T-cell (primary cell): ENCODE data around the gene ANKS4B. TPM values are rescaled to one million over a fixed set of nuclear protein-coding genes. Genes with fewer than 3 reads are reported as not detected.
A peak's percentile ranks its signal among the peaks of the same experiment; 100 is the strongest.
"Not testable (repeated sequence)": the region's sequence is repeated elsewhere in the genome, so short reads cannot be mapped to it uniquely, and the experiment has no call there.

Experiments
- ATAC-seq, 4 experiments: fragments of 200-7000 bp in 3 of 4; fragments of 150-1000 bp in 1 of 4; cut with Tn5 transposase; replicated peaks in 1 of 4; 1 replicate in 3 of 4; 2 replicates in 1 of 4; pipeline ENCODE4 v1.10.0; 2021; ENCODE audit warnings: moderate library complexity in 3 of 4, mild to moderate bottlenecking in 2 of 4, moderate number of reproducible peaks in 1 of 4
- CTCF ChIA-PET, 2 donors: fragments of 300-600 bp; sonication (Branson Sonifier 250); formaldehyde crosslinking; loops; one replicate each; lab custom pipeline; 2022; ENCODE audit warnings: antibody characterized with exemption in 2 of 2; lab: Charles Lee
- POLR2A ChIA-PET, 2 donors: fragments of 300-600 bp; sonication (Branson Sonifier 250); formaldehyde crosslinking; loops; one replicate each; lab custom pipeline; 2022; ENCODE audit warnings: antibody characterized with exemption in 2 of 2; lab: Charles Lee
- DNase-seq, 35 experiments: peaks; one replicate each; pipeline versions ENCODE4 v3.0.0 to v3.0.0-alpha.2; 2013 to 2023
- H3K27ac ChIP-seq: one replicate; pipeline ENCODE4 v1.5.1; 2013; ENCODE audit warnings: low read length
- H3K27me3 ChIP-seq, 2 experiments: replicated peaks in 1 of 2; 1 replicate in 1 of 2; 2 replicates in 1 of 2; pipeline versions ENCODE4 v1.6.1 to v1.7.0; 2013; ENCODE audit warnings: low read length in 1 of 2, mixed read lengths in 1 of 2; ENCODE audit not compliant: control insufficient read depth in 2 of 2, insufficient read depth in 2 of 2; ENCODE audit errors: extremely low read depth in 1 of 2
- H3K36me3 ChIP-seq, 2 donors: 1 replicate in 1 of 2; 2 replicates in 1 of 2; pipeline versions ENCODE4 v1.6.1 to v1.7.0; 2013; ENCODE audit warnings: low read length in 1 of 2; ENCODE audit not compliant: control insufficient read depth in 2 of 2, insufficient read depth in 1 of 2; ENCODE audit errors: extremely low read depth in 1 of 2
- H3K4me1 ChIP-seq, 2 experiments: 1 replicate in 1 of 2; 2 replicates in 1 of 2; pipeline versions ENCODE4 v1.6.1 to v1.7.0; 2013; ENCODE audit warnings: low read length in 2 of 2, mixed read lengths in 1 of 2; ENCODE audit not compliant: insufficient read depth in 2 of 2, control insufficient read depth in 1 of 2; ENCODE audit errors: extremely low read depth in 1 of 2
- H3K4me3 ChIP-seq, 2 donors: 1 replicate in 1 of 2; 2 replicates in 1 of 2; pipeline versions ENCODE4 v1.5.1 to v1.7.0; 2013; ENCODE audit warnings: mild to moderate bottlenecking in 2 of 2, low read length in 1 of 2, moderate library complexity in 1 of 2; ENCODE audit not compliant: control insufficient read depth in 1 of 2; ENCODE audit errors: extremely low read depth in 1 of 2
- H3K9me3 ChIP-seq: 2 replicates; pipeline ENCODE4 v1.7.0; 2013
- H3K27ac Mint-ChIP-seq, 2 donors: one replicate each; pipeline ENCODE4 v1.8.0; 2020 to 2021; ENCODE audit warnings: mild to moderate bottlenecking in 2 of 2, mixed read lengths in 2 of 2
- H3K27me3 Mint-ChIP-seq, 2 donors: one replicate each; pipeline ENCODE4 v1.8.0; 2021 to 2022; ENCODE audit warnings: mixed read lengths in 2 of 2
- H3K36me3 Mint-ChIP-seq: one replicate; pipeline ENCODE4 v1.8.0; 2021; ENCODE audit warnings: mixed read lengths
- H3K4me1 Mint-ChIP-seq, 3 donors: one replicate each; pipeline ENCODE4 v1.8.0; 2020 to 2022; ENCODE audit warnings: mixed read lengths in 3 of 3, mild to moderate bottlenecking in 1 of 3
- H3K4me3 Mint-ChIP-seq, 3 donors: one replicate each; pipeline ENCODE4 v1.8.0; 2020 to 2022; ENCODE audit warnings: mild to moderate bottlenecking in 3 of 3, mixed read lengths in 3 of 3, moderate library complexity in 3 of 3
- H3K9me3 Mint-ChIP-seq, 3 donors: one replicate each; pipeline ENCODE4 v1.8.0; 2020 to 2022; ENCODE audit warnings: mixed read lengths in 3 of 3
- WGBS: methylation state at CpG from one replicate; pipeline ENCODE4 v1.1.5; 2013; ENCODE audit warnings: missing lambda C conversion rate; ENCODE audit not compliant: insufficient coverage; 5-methylcytosine and 5-hydroxymethylcytosine counted together
- total RNA-seq, 35 experiments: library from RNA in 6 of 35; stranded (reverse) in 6 of 35; fragments of 120-200 nt in 1 of 35; gene quantifications; one replicate each; pipeline versions ENCODE4 v1.2.1 to v1.2.4 and lab custom pipeline; 2013 to 2026

Gene ANKS4B
- total RNA-seq, 5 donors from 2014 or later (not counting 1 experiment from before 2014, with no cell fraction given), result 0.06 to 0.09 TPM; not detected in 3

DNA sequence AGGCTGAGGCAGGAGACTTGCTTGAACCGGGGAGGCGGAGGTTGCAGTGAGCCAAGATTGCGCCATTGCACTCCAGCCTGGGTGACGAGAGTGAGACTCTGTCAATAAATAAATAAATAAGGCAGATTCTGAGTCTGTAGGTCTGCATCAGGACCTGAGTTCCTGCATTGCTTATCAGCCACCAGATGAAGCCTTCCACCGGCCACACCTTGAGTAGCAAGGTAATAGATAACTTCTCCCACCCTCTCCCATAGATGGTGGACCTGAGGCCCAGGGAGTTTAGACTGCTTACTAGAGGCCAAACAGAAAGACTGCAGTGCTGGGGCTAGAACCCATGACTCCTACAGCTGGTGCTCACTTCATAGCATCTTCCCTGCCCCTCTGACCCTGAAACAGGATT, 44.2 kb upstream of the ANKS4B start:
- Mint-ChIP-seq H3K27me3 (peaks cover 2 to 5% of the 10 kb centered on the region in 2 donors), H3K9me3 (peaks cover 0 to 5% (median 4%) of the 10 kb centered on the region in 3 donors), H3K27ac (no peak overlapping the region), H3K36me3 (no peaks in the 10 kb centered on the region), H3K4me1 (peaks cover 0 to 4% (median 2%) of the 10 kb centered on the region in 3 donors), H3K4me3 (no peak overlapping the region)
- no peak overlapping the region for H3K27ac ChIP-seq
- WGBS, result 86% methylated on average over 4 of the region's 5 CpGs
- no peaks in the 10 kb centered on the region for H3K9me3 ChIP-seq
- POLR2A ChIA-PET, result no interaction called here
- peaks cover 0 to 8% of the 10 kb centered on the region in 2 experiments for H3K4me1 ChIP-seq
- ATAC-seq, result no peak
- CTCF ChIA-PET, result interaction anchor here in 1 of 2 donors (0.6 to 0.7 kb wide), 3 partner anchors 84 to 1826 kb away, joined by 3 to 4 read pairs (median 3); no protein-coding TSS in a partner anchor
- no peaks in the 10 kb centered on the region for H3K36me3 ChIP-seq
- no peak for DNase-seq
- peaks cover 0 to 12% of the 10 kb centered on the region in 2 experiments for H3K27me3 ChIP-seq
- H3K4me3 ChIP-seq, result no peak overlapping the region

DNA sequence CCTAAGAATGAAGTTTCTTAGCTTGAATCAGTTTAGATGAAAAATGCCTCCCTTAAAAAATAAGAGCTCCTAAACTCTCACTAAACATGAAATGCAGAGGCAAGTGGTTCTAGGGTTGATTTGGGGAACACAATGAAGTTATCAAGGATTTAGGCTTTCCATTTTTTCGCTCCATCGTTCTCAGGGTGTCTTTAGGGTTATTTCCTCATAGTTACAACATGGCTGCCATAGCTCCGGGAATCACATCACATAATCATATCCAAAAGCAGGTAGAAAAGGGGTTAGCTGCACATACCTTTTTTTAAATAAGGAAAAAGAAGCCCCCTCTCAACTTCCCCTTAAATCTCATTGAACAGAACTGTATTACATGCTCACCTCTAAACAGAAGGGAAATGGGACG, 43.5 kb upstream of the ANKS4B start:
- H3K4me1 Mint-ChIP-seq, result peaks cover 0 to 7% (median 2%) of the 10 kb centered on the region in 3 donors
- WGBS, result no CpG with 5 or more reads among the region's 4 CpGs
- Histone ChIP-seq H3K4me3 (no peak overlapping the region), H3K4me1 (peaks cover 0 to 8% of the 10 kb centered on the region in 2 experiments), H3K27ac (no peak overlapping the region), H3K36me3 (no peaks in the 10 kb centered on the region), H3K27me3 (peaks cover 0 to 16% of the 10 kb centered on the region in 2 experiments), H3K9me3 (no peaks in the 10 kb centered on the region)
- H3K36me3 Mint-ChIP-seq, result no peaks in the 10 kb centered on the region
- no peak overlapping the region for H3K27ac Mint-ChIP-seq
- POLR2A ChIA-PET, result no interaction called here
- peaks cover 0 to 5% (median 4%) of the 10 kb centered on the region in 3 donors for H3K9me3 Mint-ChIP-seq
- CTCF ChIA-PET, result interaction anchor here in 1 of 2 donors (0.6 kb wide), 1 partner anchor 85 kb away, joined by 3 read pairs; no protein-coding TSS in a partner anchor
- H3K27me3 Mint-ChIP-seq, result peaks cover 4 to 11% of the 10 kb centered on the region in 2 donors
- DNase-seq (no peak), ATAC-seq (no peak)
- no peak overlapping the region for H3K4me3 Mint-ChIP-seq

DNA sequence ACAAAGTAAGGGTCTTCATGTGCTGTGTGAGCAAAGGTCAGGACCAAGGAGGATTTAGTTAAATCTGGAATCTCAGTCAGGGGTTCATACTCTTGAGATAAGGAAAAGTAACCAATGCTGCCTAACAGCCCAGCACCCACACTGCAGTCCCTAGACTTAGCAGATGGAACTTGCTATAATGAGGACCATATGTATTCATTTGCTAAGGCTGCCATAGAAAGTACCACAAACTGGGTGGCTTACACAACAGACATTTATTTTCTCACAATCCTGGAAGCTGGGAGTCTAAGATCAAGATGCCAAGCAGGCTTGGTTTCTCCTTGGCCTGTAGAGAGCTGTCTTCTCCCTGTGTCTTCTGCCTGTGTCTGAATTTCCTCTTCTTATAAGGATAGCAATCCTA, 42.9 kb upstream of the ANKS4B start:
- ATAC-seq (no peak), DNase-seq (no peak)
- H3K27me3 Mint-ChIP-seq, result peaks cover 9 to 11% of the 10 kb centered on the region in 2 donors
- Histone ChIP-seq H3K9me3 (no peaks in the 10 kb centered on the region), H3K27me3 (peaks cover 0 to 16% of the 10 kb centered on the region in 2 experiments), H3K27ac (no peak overlapping the region), H3K36me3 (no peaks in the 10 kb centered on the region), H3K4me1 (peaks cover 0 to 8% of the 10 kb centered on the region in 2 experiments), H3K4me3 (no peak overlapping the region)
- ChIA-PET POLR2A (no interaction called here), CTCF (no interaction called here)
- no peak overlapping the region for H3K4me3 Mint-ChIP-seq
- H3K27ac Mint-ChIP-seq, result no peak overlapping the region
- no peaks in the 10 kb centered on the region for H3K36me3 Mint-ChIP-seq
- H3K9me3 Mint-ChIP-seq, result peaks cover 0 to 5% (median 4%) of the 10 kb centered on the region in 3 donors
- peaks cover 0 to 7% (median 2%) of the 10 kb centered on the region in 3 donors for H3K4me1 Mint-ChIP-seq

DNA sequence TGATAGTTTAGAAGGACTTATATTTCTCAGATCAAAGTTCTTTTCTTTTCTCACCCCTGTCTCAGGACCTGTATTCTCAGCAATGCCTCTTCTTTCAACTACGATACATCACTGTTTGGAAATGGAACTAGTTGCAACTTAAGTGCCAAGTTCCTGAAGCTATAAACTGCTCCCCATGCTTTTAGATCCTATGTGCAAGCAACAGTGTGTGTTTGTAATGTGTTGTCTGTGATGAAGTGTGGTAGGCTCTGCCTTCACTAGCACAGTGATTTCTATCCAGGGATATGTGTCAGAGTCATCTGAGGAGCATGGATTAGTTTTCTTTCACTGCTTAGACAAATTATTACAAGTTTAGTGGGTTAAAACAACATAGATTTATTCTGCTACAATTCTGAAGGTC, 40.5 kb upstream of the ANKS4B start:
- H3K9me3 Mint-ChIP-seq, result peaks cover 0 to 5% (median 4%) of the 10 kb centered on the region in 3 donors
- Histone ChIP-seq H3K9me3 (no peaks in the 10 kb centered on the region), H3K4me1 (peaks cover 0 to 8% of the 10 kb centered on the region in 2 experiments), H3K27ac (no peak overlapping the region), H3K36me3 (no peaks in the 10 kb centered on the region), H3K27me3 (peaks cover 0 to 19% of the 10 kb centered on the region in 2 experiments), H3K4me3 (no peak overlapping the region)
- peaks cover 11 to 14% of the 10 kb centered on the region in 2 donors for H3K27me3 Mint-ChIP-seq
- H3K4me1 Mint-ChIP-seq, result peaks cover 0 to 7% (median 2%) of the 10 kb centered on the region in 3 donors
- H3K4me3 Mint-ChIP-seq, result no peak overlapping the region
- POLR2A ChIA-PET, result no interaction called here
- DNase-seq (no peak), ATAC-seq (no peak)
- CTCF ChIA-PET, result interaction anchor here in 1 of 2 donors (0.6 kb wide), 1 partner anchor 405 kb away, joined by 3 read pairs; no protein-coding TSS in a partner anchor
- H3K36me3 Mint-ChIP-seq, result no peaks in the 10 kb centered on the region
- WGBS, result no CpG with 5 or more reads among the region's 1 CpG
- no peak overlapping the region for H3K27ac Mint-ChIP-seq

DNA sequence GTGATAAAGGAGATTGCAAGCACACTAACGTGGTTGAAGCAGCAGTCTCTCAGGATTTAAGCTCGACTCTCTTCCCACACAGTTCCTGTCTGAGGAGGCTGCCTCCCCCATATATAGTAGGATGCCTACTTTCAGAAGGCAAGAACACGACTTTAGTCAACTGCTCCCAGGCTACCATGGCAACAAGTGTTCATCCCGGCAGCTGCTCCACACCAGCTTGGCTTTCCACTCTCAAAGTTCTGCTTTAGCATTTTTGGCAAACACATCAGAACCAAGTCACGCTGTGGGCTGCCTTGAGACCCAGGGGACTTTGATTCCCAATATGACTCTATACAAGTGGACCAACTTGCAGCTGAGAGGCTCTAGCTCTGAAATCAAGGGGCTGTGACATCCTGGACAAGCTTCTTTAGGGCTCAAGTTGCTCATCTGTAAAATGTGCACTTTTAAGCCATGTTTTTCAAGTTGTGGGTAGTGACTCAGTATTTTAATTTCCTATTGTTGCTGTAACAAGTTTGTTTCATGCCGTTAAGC, 38.7 kb upstream of the ANKS4B start:
- H3K4me1 Mint-ChIP-seq, result peaks cover 0 to 4% (median 0%) of the 10 kb centered on the region in 3 donors
- Histone ChIP-seq H3K36me3 (no peaks in the 10 kb centered on the region), H3K27ac (no peak overlapping the region), H3K9me3 (no peaks in the 10 kb centered on the region), H3K4me3 (no peak overlapping the region), H3K27me3 (peaks cover 0 to 14% of the 10 kb centered on the region in 2 experiments), H3K4me1 (no peaks in the 10 kb centered on the region)
- 24% methylated on average over 2 of the region's 6 CpGs for WGBS
- H3K27me3 Mint-ChIP-seq, result peaks cover 9 to 23% of the 10 kb centered on the region in 2 donors
- ATAC-seq, result no peak
- H3K27ac Mint-ChIP-seq, result peak overlapping the region in 1 of 2 donors; percentile 25
- CTCF ChIA-PET, result interaction anchor here in 1 of 2 donors (0.6 kb wide), 1 partner anchor 15 kb away, joined by 4 read pairs; no protein-coding TSS in a partner anchor
- POLR2A ChIA-PET, result no interaction called here
- H3K4me3 Mint-ChIP-seq, result no peak overlapping the region
- no peaks in the 10 kb centered on the region for H3K36me3 Mint-ChIP-seq
- DNase-seq, result no peak
- H3K9me3 Mint-ChIP-seq, result peaks cover 0 to 5% (median 4%) of the 10 kb centered on the region in 3 donors

DNA sequence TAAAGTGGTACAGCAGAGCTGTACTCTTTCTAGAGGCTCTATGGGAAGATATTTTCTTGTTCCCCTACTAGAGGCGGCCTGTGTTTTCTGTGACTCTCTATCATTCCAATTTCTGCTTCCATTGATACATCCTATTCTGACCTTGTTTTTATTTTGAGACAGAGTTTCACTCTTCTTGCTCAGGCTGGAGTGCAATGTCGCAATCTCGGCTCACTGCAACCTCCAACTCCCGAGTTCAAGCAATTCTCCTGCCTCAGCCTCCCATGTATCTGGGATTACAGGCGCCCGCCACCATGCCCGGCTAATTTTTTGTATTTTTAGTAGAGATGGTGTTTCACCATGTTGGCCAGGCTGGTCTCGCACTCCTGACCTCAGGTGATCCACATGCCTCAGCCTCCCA, 38.2 kb upstream of the ANKS4B start:
- WGBS, result 43% methylated on average over 1 of the region's 8 CpGs
- ATAC-seq, H3K27ac Mint-ChIP-seq, DNase-seq, H3K4me1 ChIP-seq, H3K36me3 Mint-ChIP-seq, H3K4me3 ChIP-seq, H3K9me3 Mint-ChIP-seq, H3K36me3 ChIP-seq, H3K4me1 Mint-ChIP-seq, H3K4me3 Mint-ChIP-seq, H3K27ac ChIP-seq, H3K9me3 ChIP-seq, CTCF ChIA-PET: not testable (repeated sequence)
- peaks cover 0 to 17% of the 10 kb centered on the region in 2 experiments for H3K27me3 ChIP-seq
- POLR2A ChIA-PET, result interaction anchor here in 1 of 2 donors (0.5 kb wide), 1 partner anchor 24 kb away, joined by 8 read pairs; no protein-coding TSS in a partner anchor
- H3K27me3 Mint-ChIP-seq, result peaks cover 11 to 23% of the 10 kb centered on the region in 2 donors
